Activated naive CD4-positive, alpha-beta T cell (primary cell): ENCODE data around the gene CFAP100.

Experiments
- DNase-seq, 4 experiments: peaks; one replicate each; lab custom pipeline; 2025; lab: John Stamatoyannopoulos, UW

Gene CFAP100

GRCh38 chr3:126460381-126460780 is 65.7 kb downstream of the CFAP100 start:
- no peak for DNase-seq

GRCh38 chr3:126461450-126462070 is 66.9 kb downstream of the CFAP100 start:
- DNase-seq = no peak

- no peak for DNase-seq
Observed at GRCh38 chr3:126463521-126463920, 68.8 kb downstream of the CFAP100 start.

GRCh38 chr3:126464093-126464492 is 69.4 kb downstream of the CFAP100 start:
- DNase-seq = no peak

- DNase-seq = no peak
Observed at GRCh38 chr3:126464494-126464893, 69.8 kb downstream of the CFAP100 start.

- DNase-seq = no peak
Observed at GRCh38 chr3:126464997-126465396, 70.3 kb downstream of the CFAP100 start.

- DNase-seq = no peak
Observed at GRCh38 chr3:126465928-126466544, 71.3 kb downstream of the CFAP100 start.

GRCh38 chr3:126466886-126467610 is 72.3 kb downstream of the CFAP100 start:
- no peak for DNase-seq

- DNase-seq = no peak
Observed at GRCh38 chr3:126467611-126467955, 72.9 kb downstream of the CFAP100 start.

GRCh38 chr3:126468028-126468891 is 73.6 kb downstream of the CFAP100 start:
- no peak for DNase-seq

GRCh38 chr3:126469479-126469878 is 74.8 kb downstream of the CFAP100 start:
- no peak for DNase-seq

GRCh38 chr3:126472277-126473006 is 77.7 kb downstream of the CFAP100 start:
- DNase-seq = no peak

- DNase-seq = no peak
Observed at GRCh38 chr3:126473292-126474168, 78.8 kb downstream of the CFAP100 start.

GRCh38 chr3:126474498-126475412 is 80.0 kb downstream of the CFAP100 start:
- DNase-seq = peak in 1 of 4 experiments; percentile 9

GRCh38 chr3:126475413-126476114 is 80.9 kb downstream of the CFAP100 start, which contains the start of gene ZXDC:
ZXDC (minus strand) TSS chr3:126475891; CDS start chr3:126475865, 26 bp downstream.
- DNase-seq = peak; percentile 81 to 92 (median 83)

- DNase-seq = peak in 3 of 4 experiments; percentile 38 to 80 (median 46)
Observed at GRCh38 chr3:126476166-126477060, 81.7 kb downstream of the CFAP100 start.

GRCh38 chr3:126477061-126477380 is 82.3 kb downstream of the CFAP100 start:
- no peak for DNase-seq
